Erythroblast (primary cell): Measurements from ENCODE around the gene RNF144A.

Experiments used
- GATA1 ChIP-seq: IDR thresholded peaks from 2 replicates; pipeline ENCODE4 v1.6.1; 2011; ENCODE audit warnings: low read depth, mild to moderate bottlenecking, control low read depth, low read length, moderate library complexity
- POLR2A ChIP-seq: IDR thresholded peaks from 2 replicates; pipeline ENCODE4 v1.6.1; 2011; ENCODE audit warnings: mild to moderate bottlenecking, low read length

DNA sequence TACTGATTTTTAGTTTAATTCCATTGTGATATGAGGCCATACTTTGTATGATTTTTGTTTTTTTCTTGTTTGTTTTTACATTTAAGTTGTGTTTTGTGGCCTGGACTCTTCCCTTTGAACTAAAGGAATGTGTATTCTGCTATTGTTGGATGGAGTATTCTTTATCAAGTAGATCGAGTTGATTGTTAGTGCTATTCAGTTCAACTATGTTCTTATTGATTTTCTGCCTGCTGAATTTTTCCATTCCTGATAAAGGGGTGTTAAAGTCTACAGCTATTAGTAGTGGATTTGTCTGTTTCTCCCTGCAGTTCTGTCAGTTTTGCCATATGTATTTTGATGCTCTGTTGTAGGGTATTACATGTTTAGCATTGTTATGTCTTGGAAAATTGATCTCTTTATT lies 14.5 kb downstream of the RNF144A start:
- TF ChIP-seq POLR2A, result no peak
- TF ChIP-seq GATA1, result no peak
